GM18498 (cell line): ENCODE results near the gene C1QTNF1.

Experiments
- ATAC-seq: cut with Tn5 transposase; IDR thresholded peaks from one replicate; pipeline ENCODE4 v1.9.1; 2021; ENCODE audit warnings: mild to moderate bottlenecking, moderate library complexity; ENCODE audit not compliant: unreplicated experiment

Gene C1QTNF1

DNA sequence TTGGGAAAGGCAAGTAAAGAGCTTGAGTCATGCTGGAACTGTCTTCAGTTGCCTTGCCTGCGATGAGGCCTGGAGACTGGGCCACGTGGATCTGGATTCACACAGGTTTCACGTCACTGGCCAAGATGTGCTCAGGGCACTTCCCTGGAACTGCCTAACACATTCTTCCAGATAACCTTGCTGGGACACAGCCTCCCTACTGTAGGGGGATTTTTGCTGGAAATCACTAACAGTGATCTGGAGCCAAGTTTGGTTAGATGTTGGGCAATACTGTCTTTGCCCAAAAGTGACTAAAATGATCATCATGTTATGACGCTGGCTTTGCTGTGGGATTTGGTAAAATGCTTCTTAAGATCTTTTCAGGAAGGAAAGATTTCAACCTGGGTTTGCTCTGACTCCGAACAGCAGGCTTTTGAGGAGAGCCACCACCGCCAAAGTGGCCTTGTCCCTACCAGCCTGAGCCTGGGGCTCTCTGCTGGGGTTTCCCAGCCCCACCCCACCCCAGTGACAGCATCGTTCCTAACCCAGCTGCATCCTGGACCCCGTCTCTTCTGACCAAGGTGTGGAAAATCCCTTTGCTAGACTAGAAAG is 14.7 kb downstream of the C1QTNF1 start:
- no peak for ATAC-seq

GRCh38 chr17:79039171-79039570 is 15.2 kb downstream of the C1QTNF1 start:
- ATAC-seq = no peak

DNA sequence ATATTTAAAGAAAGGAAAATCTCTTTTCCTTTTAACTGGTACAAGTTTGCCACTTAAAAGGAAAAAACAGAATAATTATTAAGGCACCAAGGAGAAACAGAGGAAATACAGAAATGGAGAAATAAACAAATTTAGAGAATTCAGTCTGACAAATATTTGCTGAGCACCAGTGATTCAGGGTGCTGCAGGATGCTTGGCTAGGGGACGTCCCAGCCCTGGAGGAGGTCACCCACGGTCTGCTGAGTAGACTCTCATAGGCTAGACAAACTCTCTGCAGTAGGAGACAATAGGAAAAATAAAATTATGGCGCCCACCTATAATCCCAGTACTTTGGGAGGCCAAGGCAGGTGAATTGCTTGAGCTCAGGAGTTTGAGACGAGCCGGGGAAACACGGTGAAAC is 15.9 kb downstream of the C1QTNF1 start:
- ATAC-seq = no peak

- ATAC-seq = no peak
Observed at GRCh38 chr17:79041041-79041570, 17.1 kb downstream of the C1QTNF1 start.

GRCh38 chr17:79041723-79042420 is 17.9 kb downstream of the C1QTNF1 start:
- ATAC-seq = no peak

- no peak for ATAC-seq
Observed at GRCh38 chr17:79042421-79043190, 18.6 kb downstream of the C1QTNF1 start.

DNA sequence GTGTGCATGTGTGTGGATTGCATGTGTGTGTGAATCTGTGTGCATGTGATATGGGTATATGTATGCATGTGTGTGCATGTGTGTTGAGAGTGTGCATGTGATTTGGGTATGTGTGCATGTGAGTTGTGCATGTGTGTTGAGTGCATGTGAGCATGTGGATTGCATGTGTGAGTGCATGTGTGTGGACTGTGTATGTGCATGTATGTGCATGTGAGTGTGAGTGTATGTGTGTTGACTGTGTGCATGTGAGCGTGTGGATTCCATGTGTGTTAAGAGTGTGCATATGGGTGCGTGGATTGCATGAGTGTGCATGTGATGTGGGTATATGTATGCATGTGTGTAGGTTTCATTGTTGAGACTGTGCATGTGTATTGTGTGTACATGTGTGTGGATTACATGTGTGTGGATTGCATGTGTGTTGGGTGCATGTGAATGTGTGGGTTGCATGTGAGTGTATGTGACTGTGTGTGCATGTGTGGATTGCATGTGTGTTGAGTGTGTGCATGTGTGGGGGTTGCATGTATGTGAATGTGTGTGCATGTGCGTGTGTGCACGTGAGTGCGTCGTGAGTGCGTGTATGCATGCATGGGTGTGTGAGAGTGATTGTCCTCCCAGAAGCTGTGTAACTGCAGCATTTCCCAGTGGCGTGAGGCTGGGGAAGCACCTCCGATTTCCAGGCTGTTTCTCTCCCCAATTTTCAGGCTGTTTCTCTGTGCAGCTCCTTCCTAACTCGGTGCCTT is 19.4 kb downstream of the C1QTNF1 start:
- no peak for ATAC-seq

GRCh38 chr17:79043931-79044320 is 20.0 kb downstream of the C1QTNF1 start:
- ATAC-seq = no peak

DNA sequence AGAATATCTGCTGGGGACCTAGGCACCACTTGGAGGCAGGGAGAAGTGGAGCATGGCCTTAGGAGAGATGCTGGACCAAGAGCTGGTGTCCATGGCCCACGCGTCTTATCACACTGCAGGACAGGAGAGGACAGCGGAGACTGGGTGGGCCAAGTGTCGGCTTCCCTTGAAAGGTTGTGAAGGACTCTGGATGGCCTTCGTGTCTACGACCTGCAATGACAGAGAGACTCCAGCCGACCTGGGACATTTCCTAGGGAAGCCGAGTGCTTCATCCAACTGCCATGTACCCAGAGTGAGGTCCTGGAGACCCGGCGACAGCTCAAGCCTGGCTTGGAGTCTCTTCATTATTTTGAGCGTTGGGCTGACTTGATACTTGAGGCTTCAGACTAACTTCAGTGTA is 20.5 kb downstream of the C1QTNF1 start:
- no peak for ATAC-seq

DNA sequence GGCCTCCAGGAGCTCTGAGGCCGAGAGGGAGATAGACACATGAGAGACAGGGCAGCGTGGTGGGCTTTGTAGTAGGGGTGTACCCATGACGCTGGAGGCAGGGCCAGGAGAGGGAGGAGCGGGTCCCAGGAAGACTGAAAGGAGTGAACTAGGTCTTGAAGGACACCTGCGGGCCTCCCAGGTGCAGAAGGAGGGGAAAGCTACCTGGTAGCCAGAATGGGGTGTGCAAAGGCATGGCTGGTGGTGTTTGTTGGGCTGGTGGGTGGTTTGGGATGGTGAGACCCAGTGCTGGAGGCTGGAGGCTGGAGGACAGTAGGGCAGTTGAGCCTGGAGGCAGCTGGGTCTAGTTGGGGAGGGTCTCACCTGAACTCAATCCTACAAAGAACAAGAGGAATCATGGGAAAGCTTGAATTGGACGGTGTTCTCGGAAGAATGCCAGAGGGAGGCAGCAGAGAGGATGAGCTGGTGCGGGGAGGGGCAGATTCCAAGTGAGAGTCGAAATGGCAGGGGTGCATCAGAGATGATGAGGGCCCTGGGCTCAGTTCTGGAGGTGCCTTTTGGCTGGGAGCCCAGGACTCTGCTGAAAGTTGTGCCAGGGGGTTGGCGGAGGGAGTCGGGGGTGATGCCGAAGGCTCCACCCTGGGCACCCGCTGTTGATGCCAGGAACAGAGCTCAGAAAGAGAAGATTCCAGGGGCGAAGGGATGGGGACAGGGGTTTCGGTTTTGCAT is 21.2 kb downstream of the C1QTNF1 start:
- ATAC-seq = no peak

GRCh38 chr17:79045842-79046196 is 21.9 kb downstream of the C1QTNF1 start:
- ATAC-seq = peak; percentile 43

DNA sequence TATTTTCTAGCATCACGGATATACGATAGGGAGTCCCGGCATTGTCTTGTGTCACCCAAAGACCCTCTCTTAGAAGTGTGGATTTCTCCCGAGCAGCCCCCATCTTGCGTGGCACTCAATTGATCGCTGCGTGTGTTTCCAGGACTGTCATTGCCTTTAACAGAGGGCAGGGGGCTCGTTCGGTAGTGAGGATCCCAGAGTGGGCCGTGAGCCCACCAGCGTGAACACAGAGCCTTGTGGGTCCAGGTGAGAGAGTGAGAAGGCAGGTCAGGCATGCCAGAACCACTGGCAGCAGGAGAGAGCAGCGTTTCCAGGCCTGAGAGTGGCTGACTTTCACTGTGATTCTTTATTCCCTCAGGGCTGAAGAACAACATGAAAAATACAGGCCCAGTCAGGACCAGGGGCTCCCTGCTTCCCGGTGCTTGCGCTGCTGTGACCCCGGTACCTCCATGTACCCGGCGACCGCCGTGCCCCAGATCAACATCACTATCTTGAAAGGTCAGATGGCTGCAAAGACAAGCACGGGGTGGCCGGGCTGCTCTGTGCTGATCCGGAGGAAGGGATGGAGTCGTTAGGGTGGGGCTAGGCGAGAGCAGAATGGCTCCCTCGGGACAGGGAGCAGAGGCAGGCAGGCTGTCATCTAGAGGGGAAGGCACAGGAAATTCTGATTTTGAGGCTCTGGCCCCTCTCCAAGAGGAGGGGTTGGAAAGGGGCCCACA is 22.4 kb downstream of the C1QTNF1 start:
- no peak for ATAC-seq

DNA sequence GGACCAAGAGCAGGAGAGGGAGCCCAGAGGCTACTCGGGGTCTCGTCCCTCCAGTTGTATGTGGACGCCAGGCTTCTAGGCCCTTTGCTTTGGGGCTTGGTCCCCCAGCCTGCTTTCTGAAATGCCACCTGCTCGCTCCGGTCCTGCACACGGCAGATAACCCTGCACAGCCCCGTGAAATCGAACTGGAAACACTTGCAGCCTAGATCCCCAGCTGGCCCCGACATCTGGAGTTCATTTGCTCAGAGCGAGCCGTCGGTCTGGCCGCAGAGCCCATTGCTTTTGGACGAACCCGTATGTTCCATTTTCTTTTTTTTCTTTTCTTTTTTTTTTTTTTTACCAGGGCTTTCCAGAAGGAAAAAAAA is 22.9 kb downstream of the C1QTNF1 start:
- ATAC-seq = no peak

GRCh38 chr17:79047291-79047920 is 23.4 kb downstream of the C1QTNF1 start:
- ATAC-seq = no peak

DNA sequence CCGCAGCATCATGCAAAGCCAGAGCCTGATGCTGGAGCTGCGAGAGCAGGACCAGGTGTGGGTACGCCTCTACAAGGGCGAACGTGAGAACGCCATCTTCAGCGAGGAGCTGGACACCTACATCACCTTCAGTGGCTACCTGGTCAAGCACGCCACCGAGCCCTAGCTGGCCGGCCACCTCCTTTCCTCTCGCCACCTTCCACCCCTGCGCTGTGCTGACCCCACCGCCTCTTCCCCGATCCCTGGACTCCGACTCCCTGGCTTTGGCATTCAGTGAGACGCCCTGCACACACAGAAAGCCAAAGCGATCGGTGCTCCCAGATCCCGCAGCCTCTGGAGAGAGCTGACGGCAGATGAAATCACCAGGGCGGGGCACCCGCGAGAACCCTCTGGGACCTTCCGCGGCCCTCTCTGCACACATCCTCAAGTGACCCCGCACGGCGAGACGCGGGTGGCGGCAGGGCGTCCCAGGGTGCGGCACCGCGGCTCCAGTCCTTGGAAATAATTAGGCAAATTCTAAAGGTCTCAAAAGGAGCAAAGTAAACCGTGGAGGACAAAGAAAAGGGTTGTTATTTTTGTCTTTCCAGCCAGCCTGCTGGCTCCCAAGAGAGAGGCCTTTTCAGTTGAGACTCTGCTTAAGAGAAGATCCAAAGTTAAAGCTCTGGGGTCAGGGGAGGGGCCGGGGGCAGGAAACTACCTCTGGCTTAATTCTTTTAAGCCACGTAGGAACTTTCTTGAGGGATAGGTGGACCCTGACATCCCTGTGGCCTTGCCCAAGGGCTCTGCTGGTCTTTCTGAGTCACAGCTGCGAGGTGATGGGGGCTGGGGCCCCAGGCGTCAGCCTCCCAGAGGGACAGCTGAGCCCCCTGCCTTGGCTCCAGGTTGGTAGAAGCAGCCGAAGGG is 24.2 kb downstream of the C1QTNF1 start:
- no peak for ATAC-seq

GRCh38 chr17:79048826-79049755 is 25.1 kb downstream of the C1QTNF1 start:
- ATAC-seq = no peak

DNA sequence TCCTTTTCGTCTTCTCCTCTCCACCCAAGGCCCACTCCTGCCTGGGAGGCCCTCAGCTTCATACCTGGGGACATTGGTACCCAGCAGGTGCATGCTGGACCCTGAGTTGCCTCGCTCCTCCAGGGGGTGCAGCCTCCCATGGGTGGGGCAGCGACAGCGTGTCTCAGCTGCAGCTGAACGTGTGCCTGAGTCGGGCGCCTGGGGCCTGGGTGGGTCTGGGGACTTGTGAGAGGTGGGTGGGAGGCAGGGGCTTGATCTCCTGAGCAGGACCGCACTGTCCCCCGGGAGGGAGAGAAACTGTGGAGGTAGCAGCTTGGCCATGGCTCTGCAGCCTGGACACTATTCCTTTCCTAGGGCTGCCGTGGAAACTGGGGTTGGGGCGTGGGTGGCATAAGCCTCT is 25.9 kb downstream of the C1QTNF1 start:
- no peak for ATAC-seq
